GM20000 (cell line): ENCODE measurements around the gene ELK3.
"Not testable (repeated sequence)": the region's sequence is repeated elsewhere in the genome, so short reads cannot be mapped to it uniquely, and the experiment has no call there.

Experiments used
- DNase-seq: peaks from one replicate; pipeline ENCODE4 v3.0.0; 2012; ENCODE audit warnings: low spot score
- CTCF ChIP-seq: IDR thresholded peaks from 2 replicates; pipeline ENCODE4 v1.5.1; 2012; ENCODE audit warnings: mild to moderate bottlenecking, control low read depth; ENCODE audit errors: extremely low read depth, missing control alignments

The ELK3 gene

GRCh38 chr12:96310067-96310466 is 115.9 kb downstream of the ELK3 start:
- no peak for DNase-seq
- no peak for TF ChIP-seq CTCF

- no peak for TF ChIP-seq CTCF
- no peak for DNase-seq
Measured at GRCh38 chr12:96311191-96311590, 117.0 kb downstream of the ELK3 start.

GRCh38 chr12:96313606-96314005 is 119.4 kb downstream of the ELK3 start:
- DNase-seq: no peak
- no peak for TF ChIP-seq CTCF

GRCh38 chr12:96314723-96315122 is 120.5 kb downstream of the ELK3 start:
- TF ChIP-seq CTCF: no peak

GRCh38 chr12:96315741-96316481 is 121.7 kb downstream of the ELK3 start:
- not testable (repeated sequence) for DNase-seq

More at GRCh38 chr12:96314723-96315122, 120.5 kb downstream of the ELK3 start:
- DNase-seq: no peak

GRCh38 chr12:96317801-96318200 is 123.6 kb downstream of the ELK3 start:
- DNase-seq: not testable (repeated sequence)
